Panc1 (cell line): ENCODE measurements around the gene CDIPT. TPM values are rescaled to one million over a fixed set of nuclear protein-coding genes. Genes with fewer than 3 reads are reported as not detected.

Experiments used
- ATAC-seq: fragments of 200-7000 bp; cut with Tn5 transposase; 2 replicates; pipeline ENCODE4 v1.9.1; 2020; ENCODE audit warnings: mild to moderate bottlenecking, moderate library complexity
- BruUV-seq: library from RNA; stranded (reverse); fragments of 400-500 nt; replicated peaks from 2 replicates; lab custom pipeline; 2021; lab: Mats Ljungman, UMichigan
- CTCF ChIA-PET: fragments of 300-600 bp; sonication (Branson Sonifier 250); formaldehyde crosslinking; loops from one replicate; lab custom pipeline; 2022; ENCODE audit warnings: antibody characterized with exemption; lab: Charles Lee
- POLR2A ChIA-PET: fragments of 300-600 bp; sonication (Branson Sonifier 250); formaldehyde crosslinking; loops from one replicate; lab custom pipeline; 2022; ENCODE audit warnings: antibody characterized with exemption; lab: Charles Lee
- DNase-seq: peaks from one replicate; pipeline ENCODE4 v3.0.0-alpha.2; 2010; ENCODE audit warnings: low read depth, low spot score
- H3K27ac ChIP-seq: 2 replicates; pipeline ENCODE4 v1.5.1; 2011; ENCODE audit warnings: mild to moderate bottlenecking, low read length, inconsistent platforms
- H3K27me3 ChIP-seq: fragments of 200-500 bp; sonication (Bioruptor generic); 2 replicates; pipeline ENCODE4 v1.6.0; 2014; ENCODE audit warnings: low read length, inconsistent platforms; ENCODE audit not compliant: control insufficient read depth, insufficient read depth
- H3K36me3 ChIP-seq: fragments of 200-500 bp; sonication (Bioruptor generic); 2 replicates; pipeline ENCODE4 v1.5.1; 2014; ENCODE audit warnings: inconsistent platforms, mild to moderate bottlenecking, low read length, moderate library complexity; ENCODE audit not compliant: control insufficient read depth, insufficient read depth
- H3K4me1 ChIP-seq: 2 replicates; pipeline ENCODE4 v1.5.1; 2011; ENCODE audit warnings: inconsistent platforms, mild to moderate bottlenecking, low read length, moderate library complexity; ENCODE audit not compliant: control insufficient read depth, insufficient read depth
- H3K4me3 ChIP-seq, 2 experiments: 2 replicates each; pipeline ENCODE4 v1.5.1; 2011 to 2012; ENCODE audit warnings: low read depth in 2 of 2, low read length in 2 of 2, mild to moderate bottlenecking in 2 of 2, inconsistent platforms in 1 of 2, moderate library complexity in 1 of 2
- H3K9me3 ChIP-seq: fragments of 200-500 bp; sonication (Bioruptor generic); 2 replicates; pipeline ENCODE4 v1.5.1; 2014; ENCODE audit warnings: low read depth, mild to moderate bottlenecking, inconsistent platforms, low read length, moderate library complexity; ENCODE audit not compliant: control insufficient read depth, insufficient read depth
- CTCF ChIP-seq: fragments of 450-650 bp; IDR thresholded peaks from 2 replicates; pipeline ENCODE4 v1.5.1; 2017; ENCODE audit warnings: mild to moderate bottlenecking
- POLR2AphosphoS5 ChIP-seq: IDR thresholded peaks from 2 replicates; pipeline ENCODE4 v1.6.1; 2012; ENCODE audit warnings: mild to moderate bottlenecking, low read depth, low read length, moderate library complexity
- REST ChIP-seq, 2 experiments: IDR thresholded peaks; 2 replicates each; pipeline ENCODE4 v1.6.1; 2011 to 2012; ENCODE audit warnings: low read depth in 2 of 2, control low read depth in 1 of 2, low read length in 1 of 2, mild to moderate bottlenecking in 1 of 2, moderate library complexity in 1 of 2; ENCODE audit not compliant: insufficient read depth in 1 of 2
- SIN3A ChIP-seq: IDR thresholded peaks from 2 replicates; pipeline ENCODE4 v1.6.1; 2012; ENCODE audit warnings: low read depth, mild to moderate bottlenecking, low read length, moderate library complexity, borderline replicate concordance; ENCODE audit not compliant: insufficient read depth
- TCF7L2 ChIP-seq: IDR thresholded peaks from 2 replicates; pipeline ENCODE4 v1.6.1; 2011; ENCODE audit warnings: mild to moderate bottlenecking, low read depth, low read length, inconsistent platforms
- in situ Hi-C: cut with HindIII; loops from 2 replicates; pipeline ENCODE4 v1.10.0; 2016; ENCODE audit warnings: low sequenced_read_pairs, low pct_unique_long_range_greater_than_20kb
- intact Hi-C: fragments of 100-400 bp; cut with micrococcal nuclease; formaldehyde crosslinking; loops from one replicate; pipeline ENCODE4 v1.10.0; 2022; ENCODE audit not compliant: unreplicated experiment
- total RNA-seq: library from RNA; stranded (reverse); gene quantifications from one replicate; pipeline ENCODE4 v1.2.1, GENCODE V29; 2021; ENCODE audit not compliant: unreplicated experiment

CDIPT gene
- total RNA-seq, 1 experiment from 2014 or later, result 71.6 TPM

GRCh38 chr16:29811896-29812665, 50.9 kb downstream of the CDIPT start, which contains the start of gene PRRT2:
TSS of gene PRRT2 (plus strand) at chr16:29812193. CDS start at chr16:29813055, 862 bp downstream.
- no peaks in the 10 kb centered on the region for H3K27me3 ChIP-seq
- no TSS peak for BruUV-seq
- in situ Hi-C loops (no loop called here), intact Hi-C loops (loop anchor here (10.0 kb wide), 1 partner anchor 117 kb away; no protein-coding TSS in a partner anchor)
- H3K4me3 ChIP-seq, result peak within 1 kb of the TSS; percentile 83 to 89
- CTCF ChIA-PET, result interaction anchor here (0.5 to 0.6 kb wide), 2 partner anchors 23 to 27 kb away, joined by 4 to 5 read pairs; no protein-coding TSS in a partner anchor
- H3K36me3 ChIP-seq, result peaks cover 5% of the 10 kb centered on the region; the same call in 1 of the 2 replicates
- TF ChIP-seq SIN3A (no peak), TCF7L2 (no peak), POLR2AphosphoS5 (no peak), REST (IDR thresholded peaks at IDR 0.05; ENCODE audit: insufficient read depth in 1 of 2, low read depth in 2 of 2, low read length in 1 of 2) (no peak), CTCF (no peak)
- H3K27ac ChIP-seq, result peak within 1 kb of the TSS; percentile 83
- H3K9me3 ChIP-seq, result no peaks in the 10 kb centered on the region
- ATAC-seq, result peak; percentile 2
- DNase-seq, result no peak
- POLR2A ChIA-PET, result interaction anchor here (0.6 to 0.8 kb wide), 2 partner anchors 9 to 120 kb away, joined by 4 read pairs; no protein-coding TSS in a partner anchor
- peaks cover 36% of the 10 kb centered on the region for H3K4me1 ChIP-seq

GRCh38 chr16:29811170-29811895, 51.7 kb downstream of the CDIPT start:
- POLR2A ChIA-PET, result interaction anchor here (0.8 kb wide), 1 partner anchor 10 kb away, joined by 4 read pairs; no protein-coding TSS in a partner anchor
- ATAC-seq (peak; percentile 70), DNase-seq (peak; percentile 82)
- Histone ChIP-seq H3K36me3 (peaks cover 5% of the 10 kb centered on the region; the same call in 1 of the 2 replicates), H3K27ac (peak overlapping the region; percentile 83), H3K4me3 (peak overlapping the region; percentile 83 to 89), H3K4me1 (peaks cover 36% of the 10 kb centered on the region), H3K9me3 (no peaks in the 10 kb centered on the region), H3K27me3 (no peaks in the 10 kb centered on the region)
- intact Hi-C loops (loop anchor here (10.0 kb wide), 1 partner anchor 117 kb away; no protein-coding TSS in a partner anchor), in situ Hi-C loops (no loop called here)
- CTCF ChIA-PET, result interaction anchor here (0.5 to 0.6 kb wide), 2 partner anchors 24 to 27 kb away, joined by 4 to 5 read pairs; no protein-coding TSS in a partner anchor
- BruUV-seq, result no TSS peak
- no peak for TF ChIP-seq CTCF
- peak; percentile 99 for TF ChIP-seq SIN3A
- TF ChIP-seq POLR2AphosphoS5, result peak; percentile 94
- 0 out of 2 replicates have a peak, but pooled peaks have one; percentile 45 for TF ChIP-seq TCF7L2
- no peak for TF ChIP-seq REST (IDR thresholded peaks at IDR 0.05; ENCODE audit: insufficient read depth in 1 of 2, low read depth in 2 of 2, low read length in 1 of 2)
